GM12865 (cell line): ENCODE data around the gene RPL13.

ENCODE experiments used
- DNase-seq: peaks from one replicate; pipeline ENCODE4 v3.0.0; 2010; ENCODE audit warnings: low read depth
- H3K4me3 ChIP-seq: 2 replicates; pipeline ENCODE4 v1.5.1; 2011; ENCODE audit warnings: mild to moderate bottlenecking, low read depth, low read length, control low read depth
- TF ChIP-seq, protein P1 (sequence below): IDR thresholded peaks from 2 replicates; pipeline ENCODE4 v1.5.1; 2011; ENCODE audit warnings: low read length, control low read depth, low read depth, inconsistent platforms; ENCODE audit not compliant: insufficient read depth; ENCODE audit errors: missing control alignments

RPL13 gene

DNA sequence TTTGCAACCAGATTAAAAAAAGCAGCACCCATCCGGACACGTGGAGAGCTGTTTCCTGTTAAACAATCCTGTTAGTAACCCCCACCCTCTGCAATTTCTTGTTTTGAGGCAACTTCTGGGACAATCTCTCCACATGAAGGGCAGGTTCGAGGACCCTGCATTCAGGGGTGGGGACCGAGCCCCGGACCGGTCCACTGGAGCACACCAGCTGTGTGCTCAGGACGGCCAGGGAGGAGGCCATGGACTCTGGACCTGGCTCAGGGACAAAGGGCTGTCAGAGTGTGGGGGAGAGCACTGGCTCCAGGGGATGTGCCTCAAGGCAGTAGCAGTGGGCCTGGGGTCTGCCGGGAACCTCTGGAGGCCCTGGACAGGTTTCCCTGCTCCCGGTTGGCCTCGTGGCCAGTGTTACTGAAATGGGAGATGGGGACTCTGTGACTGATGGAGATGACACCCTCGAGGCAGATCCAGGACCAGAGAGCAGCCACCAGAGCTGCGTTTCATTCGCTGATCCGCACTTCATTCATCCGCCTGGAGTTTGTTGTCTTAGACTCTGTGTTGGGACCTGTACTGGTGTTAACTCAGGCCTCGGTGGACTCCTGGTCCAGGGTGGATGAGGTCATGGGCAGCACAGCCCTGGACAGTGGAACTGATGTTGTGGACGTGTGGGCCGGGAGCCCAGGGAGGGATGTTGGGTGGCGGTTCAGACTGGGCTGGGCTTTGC, 12.2 kb downstream of the RPL13 start:
- TF ChIP-seq, protein P1, sequence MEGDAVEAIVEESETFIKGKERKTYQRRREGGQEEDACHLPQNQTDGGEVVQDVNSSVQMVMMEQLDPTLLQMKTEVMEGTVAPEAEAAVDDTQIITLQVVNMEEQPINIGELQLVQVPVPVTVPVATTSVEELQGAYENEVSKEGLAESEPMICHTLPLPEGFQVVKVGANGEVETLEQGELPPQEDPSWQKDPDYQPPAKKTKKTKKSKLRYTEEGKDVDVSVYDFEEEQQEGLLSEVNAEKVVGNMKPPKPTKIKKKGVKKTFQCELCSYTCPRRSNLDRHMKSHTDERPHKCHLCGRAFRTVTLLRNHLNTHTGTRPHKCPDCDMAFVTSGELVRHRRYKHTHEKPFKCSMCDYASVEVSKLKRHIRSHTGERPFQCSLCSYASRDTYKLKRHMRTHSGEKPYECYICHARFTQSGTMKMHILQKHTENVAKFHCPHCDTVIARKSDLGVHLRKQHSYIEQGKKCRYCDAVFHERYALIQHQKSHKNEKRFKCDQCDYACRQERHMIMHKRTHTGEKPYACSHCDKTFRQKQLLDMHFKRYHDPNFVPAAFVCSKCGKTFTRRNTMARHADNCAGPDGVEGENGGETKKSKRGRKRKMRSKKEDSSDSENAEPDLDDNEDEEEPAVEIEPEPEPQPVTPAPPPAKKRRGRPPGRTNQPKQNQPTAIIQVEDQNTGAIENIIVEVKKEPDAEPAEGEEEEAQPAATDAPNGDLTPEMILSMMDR, result no peak
- no peak overlapping the region for H3K4me3 ChIP-seq

DNA sequence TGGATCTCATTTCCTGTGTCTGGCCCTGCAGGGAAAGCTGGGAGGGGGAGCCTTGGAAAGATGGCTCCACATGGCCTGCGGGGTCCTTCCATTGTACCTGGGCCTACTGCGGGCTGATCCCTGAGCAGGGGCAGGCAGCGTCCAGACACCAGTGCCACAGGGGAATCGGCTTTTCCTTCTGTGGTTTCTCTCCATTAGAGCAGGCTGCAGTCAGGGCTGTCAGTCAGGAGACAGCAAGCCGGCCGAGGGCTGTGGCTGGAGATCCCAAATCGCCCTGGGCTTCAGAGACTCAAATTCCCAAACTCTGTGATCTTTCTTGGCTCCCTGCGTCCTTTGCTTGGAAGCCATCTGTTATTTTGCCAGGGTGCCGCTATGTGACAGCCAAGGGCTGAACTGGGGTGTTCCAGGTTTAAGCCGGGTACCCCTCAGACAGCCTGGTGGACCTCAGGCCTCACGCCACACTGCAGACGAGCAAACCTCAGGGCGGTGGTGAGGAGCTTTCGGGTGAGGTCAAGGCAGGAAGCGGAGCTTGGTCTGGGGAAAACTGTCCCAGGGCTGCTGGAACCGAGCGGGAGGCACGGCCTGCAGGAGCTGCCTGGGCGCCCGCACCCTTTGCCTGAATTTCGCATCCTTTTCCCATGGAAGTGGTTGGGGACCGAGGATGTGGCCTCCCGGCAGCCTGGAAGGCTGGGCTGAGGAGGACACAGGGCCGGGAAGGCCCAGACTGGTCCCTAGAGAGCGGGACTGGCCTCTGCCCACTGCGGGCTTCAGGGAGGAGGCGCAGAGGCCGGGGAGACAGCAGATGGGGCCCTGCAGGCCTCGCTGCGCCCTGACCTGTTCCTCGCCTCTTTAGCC, 13.6 kb downstream of the RPL13 start:
- peak overlapping the region; percentile 65 for H3K4me3 ChIP-seq
- TF ChIP-seq, protein P1, result no peak
- DNase-seq, result no peak

More for the DNA sequence above, 12.2 kb downstream of the RPL13 start:
- no peak for DNase-seq

DNA sequence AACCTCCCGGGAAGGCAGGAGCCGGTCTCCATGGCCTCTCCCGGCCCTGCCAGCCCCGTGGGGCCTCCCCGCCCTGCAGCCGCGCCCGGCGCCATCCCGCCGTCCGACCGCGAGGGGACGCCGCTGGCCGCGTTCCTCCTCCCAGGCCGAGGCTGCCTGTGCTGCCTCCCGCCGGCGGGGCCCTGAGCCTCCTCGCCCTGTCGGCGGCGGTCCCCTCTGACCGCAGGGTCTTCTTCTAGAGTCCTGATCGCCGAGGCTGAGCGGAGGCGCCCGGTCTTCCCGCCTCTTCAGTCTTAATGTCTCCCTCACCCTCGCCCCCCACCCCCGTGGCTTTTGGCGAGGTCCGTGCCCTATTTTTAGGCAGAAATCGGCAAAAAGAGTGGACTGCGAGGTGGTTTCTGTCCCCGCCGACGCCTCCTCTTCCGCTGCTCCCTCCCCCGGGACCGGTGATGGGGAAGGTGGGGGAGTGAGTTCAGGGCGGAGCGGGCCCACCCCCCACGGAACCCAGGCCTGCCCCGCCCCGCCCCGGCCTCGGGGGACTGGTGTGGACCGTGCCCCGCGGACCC, 14.3 kb downstream of the RPL13 start:
- H3K4me3 ChIP-seq, result peak overlapping the region; percentile 65
- TF ChIP-seq, protein P1, result peak; percentile 73
- peak; percentile 73 for DNase-seq

DNA sequence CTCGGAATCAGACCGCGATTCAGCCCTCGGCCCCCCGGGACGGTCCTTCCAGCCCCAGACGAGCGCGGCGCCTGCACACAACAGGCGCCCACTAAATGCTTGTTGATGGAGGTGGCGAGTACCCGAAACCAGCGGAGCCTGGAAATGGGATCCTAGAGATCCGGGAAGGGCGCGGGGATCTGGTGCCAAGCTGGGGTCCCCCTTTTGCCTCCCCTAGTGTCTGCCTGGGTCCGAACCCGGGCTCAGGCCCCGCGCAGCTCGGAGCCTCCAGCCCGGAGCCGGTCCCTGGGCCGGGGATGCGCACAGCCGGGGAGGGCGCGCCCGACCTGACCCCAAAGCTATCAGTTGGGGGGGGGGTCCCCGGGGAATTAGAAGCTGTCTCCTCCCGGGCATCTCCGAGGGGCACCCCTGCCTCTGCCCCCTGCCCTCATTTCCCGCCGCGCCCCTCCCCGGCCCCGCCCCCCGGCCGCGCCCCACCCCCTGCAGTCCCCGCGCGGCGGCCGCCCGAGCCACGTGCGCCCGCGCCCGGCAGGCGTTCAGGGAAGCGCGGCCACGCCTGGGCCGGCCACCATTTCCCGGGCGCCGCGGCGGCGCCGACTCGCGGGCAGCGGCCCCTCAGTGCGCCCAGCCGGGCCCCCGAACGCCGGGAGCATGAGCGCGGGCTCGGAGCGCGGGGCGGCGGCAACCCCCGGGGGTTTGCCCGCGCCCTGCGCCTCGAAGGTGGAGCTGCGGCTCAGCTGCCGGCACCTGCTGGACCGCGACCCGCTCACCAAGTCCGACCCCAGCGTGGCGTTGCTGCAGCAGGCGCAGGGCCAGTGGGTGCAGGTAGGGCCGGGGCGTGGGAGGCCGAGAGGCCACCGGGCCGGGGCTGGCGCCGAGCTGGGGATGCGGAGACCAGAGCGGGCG, 15.0 kb downstream of the RPL13 start, which contains the start of gene CPNE7:
TSS of gene CPNE7 (plus strand) at position 512 of the 906 bp plus-strand sequence. CDS start at position 652, 140 bp downstream.
- DNase-seq, result no peak
- TF ChIP-seq, protein P1, result no peak
- peak within 1 kb of the TSS; percentile 65 for H3K4me3 ChIP-seq

DNA sequence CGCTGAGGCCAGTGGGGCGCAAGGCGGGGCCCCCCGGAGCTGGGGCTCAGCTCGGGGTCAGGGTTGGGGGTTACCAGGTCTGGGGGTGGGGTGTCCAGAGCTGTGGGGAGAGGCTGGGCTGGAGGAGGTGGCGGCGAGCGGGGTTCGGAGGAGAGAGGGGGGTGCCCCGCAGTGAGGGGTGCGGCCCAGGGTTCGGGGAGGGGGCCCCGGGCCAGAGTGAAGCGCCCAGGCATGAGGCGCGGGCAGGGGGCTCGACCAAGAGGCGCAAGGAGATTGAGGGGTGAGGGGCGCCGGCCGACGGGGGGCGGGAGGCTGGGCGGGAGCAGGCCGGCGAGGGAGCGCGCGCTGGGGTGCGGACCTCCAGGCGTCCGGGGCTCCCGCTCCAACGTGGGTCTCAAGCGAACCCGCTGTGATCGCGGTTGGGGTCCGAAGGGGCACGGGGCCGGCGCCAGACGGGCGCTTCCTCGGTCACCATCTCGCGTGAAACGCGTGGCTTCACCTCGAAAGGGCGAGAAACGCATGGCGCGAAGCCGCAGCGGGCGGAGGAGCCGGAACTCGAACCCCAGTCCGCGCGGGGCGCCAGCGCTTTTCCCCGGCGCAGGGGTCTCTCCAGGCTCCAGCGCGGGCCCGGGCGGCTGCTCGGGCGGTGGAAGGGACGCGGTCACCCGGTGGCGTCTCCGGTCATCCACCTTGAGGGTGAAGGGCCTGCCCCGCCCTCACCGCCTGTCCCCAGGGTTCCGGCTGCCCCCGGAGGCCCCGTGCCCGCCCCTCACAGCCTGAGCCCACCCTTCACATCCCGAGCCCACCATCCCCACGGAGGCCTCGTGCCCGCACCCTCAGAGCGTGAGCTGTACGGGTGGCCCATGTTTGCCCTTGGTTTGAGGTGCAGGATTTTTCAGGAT, 15.9 kb downstream of the RPL13 start:
- TF ChIP-seq, protein P1, result no peak
- peak overlapping the region; percentile 56 for H3K4me3 ChIP-seq
- DNase-seq, result no peak
